Progenitor cell of endocrine pancreas (in vitro differentiated cells): ENCODE data around the gene HBEGF. TPM values are rescaled to one million over a fixed set of nuclear protein-coding genes. Genes with fewer than 3 reads are reported as not detected.
A peak's percentile ranks its signal among the peaks of the same experiment; 100 is the strongest.

ENCODE experiments used
- DNase-seq: peaks from one replicate; pipeline ENCODE4 v3.0.0; 2021; ENCODE audit warnings: low spot score; ENCODE audit not compliant: unreplicated experiment
- H3K27ac Mint-ChIP-seq: 2 replicates; pipeline ENCODE4 v1.8.0; 2021; ENCODE audit warnings: mild to moderate bottlenecking, moderate library complexity, mixed read lengths
- H3K27me3 Mint-ChIP-seq: 2 replicates; pipeline ENCODE4 v1.8.0; 2021; ENCODE audit warnings: mixed read lengths
- H3K36me3 Mint-ChIP-seq: 2 replicates; pipeline ENCODE4 v1.8.0; 2022; ENCODE audit warnings: mixed read lengths; ENCODE audit not compliant: insufficient read depth
- H3K4me1 Mint-ChIP-seq: 2 replicates; pipeline ENCODE4 v1.8.0; 2021; ENCODE audit warnings: low read depth, mixed read lengths
- H3K4me3 Mint-ChIP-seq: 2 replicates; pipeline ENCODE4 v1.8.0; 2021; ENCODE audit warnings: low read depth, mild to moderate bottlenecking, moderate library complexity, mixed read lengths
- H3K9me3 Mint-ChIP-seq: 2 replicates; pipeline ENCODE4 v1.8.0; 2021; ENCODE audit warnings: low read depth, mixed read lengths
- CTCF ChIP-seq: fragments of 200-600 bp; sonication (generic); IDR thresholded peaks from one replicate; pipeline ENCODE4 v1.5.0; 2021; ENCODE audit warnings: antibody characterized with exemption, mild to moderate bottlenecking; ENCODE audit not compliant: unreplicated experiment
- total RNA-seq: library from RNA; stranded (reverse); gene quantifications from 2 replicates; pipeline ENCODE4 v1.2.1, GENCODE V29; 2021

Gene HBEGF
- total RNA-seq, 1 donor from 2014 or later, result 1.3 TPM

- H3K4me1 Mint-ChIP-seq, result peaks cover 4% of the 10 kb centered on the region
- no peak for TF ChIP-seq CTCF
- DNase-seq, result no peak
- no peaks in the 10 kb centered on the region for H3K27me3 Mint-ChIP-seq
- peak overlapping the region; percentile 11 for H3K4me3 Mint-ChIP-seq
- H3K27ac Mint-ChIP-seq, result no peak overlapping the region
- no peaks in the 10 kb centered on the region for H3K36me3 Mint-ChIP-seq
- H3K9me3 Mint-ChIP-seq, result no peaks in the 10 kb centered on the region
Observed at GRCh38 chr5:140364472-140364765, 18.0 kb upstream of the HBEGF start.

DNA sequence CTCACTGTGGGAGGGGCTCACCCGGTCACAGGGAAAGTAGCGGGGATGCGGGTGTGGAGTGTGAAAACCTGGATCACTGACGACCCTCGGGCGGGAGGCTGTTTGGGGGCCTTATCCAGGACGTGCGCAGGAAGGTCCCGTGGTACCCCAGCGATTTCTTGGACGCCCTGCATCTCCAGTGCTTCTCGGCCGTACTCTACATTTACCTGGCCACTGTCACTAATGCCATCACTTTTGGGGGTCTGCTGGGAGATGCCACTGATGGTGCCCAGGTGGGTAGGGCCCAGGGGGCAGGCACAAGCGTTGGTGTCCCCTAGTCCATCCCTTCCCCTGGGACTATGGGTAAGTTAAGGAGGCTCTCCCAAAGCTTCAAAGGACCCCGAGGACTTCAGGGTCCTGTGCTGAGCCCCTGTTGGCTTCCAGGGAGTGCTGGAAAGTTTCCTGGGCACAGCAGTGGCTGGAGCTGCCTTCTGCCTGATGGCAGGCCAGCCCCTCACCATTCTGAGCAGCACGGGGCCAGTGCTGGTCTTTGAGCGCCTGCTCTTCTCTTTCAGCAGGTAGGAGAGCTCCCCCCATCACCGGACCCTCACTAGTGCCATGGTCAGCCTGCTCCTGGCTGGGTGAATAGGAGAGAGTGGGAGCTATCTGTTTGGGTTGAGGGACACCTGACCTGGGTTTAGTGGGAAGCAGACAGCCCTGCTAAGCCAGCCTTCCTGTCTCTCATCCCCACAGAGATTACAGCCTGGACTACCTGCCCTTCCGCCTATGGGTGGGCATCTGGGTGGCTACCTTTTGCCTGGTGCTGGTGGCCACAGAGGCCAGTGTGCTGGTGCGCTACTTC, 17.4 kb upstream of the HBEGF start:
- TF ChIP-seq CTCF, result no peak
- peak overlapping the region; percentile 73 for H3K4me3 Mint-ChIP-seq
- peak overlapping the region; percentile 86 for H3K27ac Mint-ChIP-seq
- H3K27me3 Mint-ChIP-seq, result no peaks in the 10 kb centered on the region
- H3K9me3 Mint-ChIP-seq, result no peaks in the 10 kb centered on the region
- no peak for DNase-seq
- no peaks in the 10 kb centered on the region for H3K36me3 Mint-ChIP-seq
- peaks cover 2% of the 10 kb centered on the region for H3K4me1 Mint-ChIP-seq

DNA sequence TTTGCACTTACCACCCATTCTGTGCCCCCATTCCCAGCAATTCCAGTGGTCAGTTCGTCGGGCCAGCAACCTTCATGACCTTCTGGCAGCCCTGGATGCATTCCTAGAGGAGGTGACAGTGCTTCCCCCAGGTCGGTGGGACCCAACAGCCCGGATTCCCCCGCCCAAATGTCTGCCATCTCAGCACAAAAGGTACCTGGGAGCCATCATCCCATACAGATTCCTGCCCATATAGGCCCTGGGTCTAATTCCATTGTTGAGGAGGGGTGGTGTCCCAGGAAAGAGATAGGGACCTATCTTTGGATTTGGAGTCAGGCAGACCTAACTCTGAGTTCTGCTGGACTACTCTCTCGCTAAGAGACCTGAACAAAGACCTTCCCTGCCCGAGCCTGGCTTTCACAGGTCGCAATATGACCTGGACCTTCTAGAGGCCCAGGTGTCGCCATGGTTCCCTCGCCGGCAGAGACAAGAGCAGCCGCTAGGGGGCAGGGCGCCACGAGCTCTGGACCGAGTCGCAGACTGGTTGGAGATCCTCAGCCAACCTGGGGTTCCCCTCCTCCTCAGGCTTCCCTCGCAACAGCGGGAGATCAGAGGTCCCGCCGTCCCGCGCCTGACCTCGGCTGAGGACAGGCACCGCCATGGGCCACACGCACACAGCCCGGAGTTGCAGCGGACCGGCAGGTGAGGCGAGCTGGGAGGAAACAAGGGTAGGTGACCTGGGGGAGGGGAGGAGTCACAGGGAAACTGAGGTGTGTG, 16.6 kb upstream of the HBEGF start:
- H3K9me3 Mint-ChIP-seq, result no peaks in the 10 kb centered on the region
- DNase-seq, result peak; percentile 90
- no peaks in the 10 kb centered on the region for H3K36me3 Mint-ChIP-seq
- TF ChIP-seq CTCF, result peak; percentile 97
- peak overlapping the region; percentile 73 for H3K4me3 Mint-ChIP-seq
- H3K27ac Mint-ChIP-seq, result peak overlapping the region; percentile 86
- H3K27me3 Mint-ChIP-seq, result peaks cover 4% of the 10 kb centered on the region
- H3K4me1 Mint-ChIP-seq, result peaks cover 5% of the 10 kb centered on the region

- no peak overlapping the region for H3K4me3 Mint-ChIP-seq
- H3K27ac Mint-ChIP-seq, result no peak overlapping the region
- H3K9me3 Mint-ChIP-seq, result no peaks in the 10 kb centered on the region
- no peaks in the 10 kb centered on the region for H3K36me3 Mint-ChIP-seq
- no peak for TF ChIP-seq CTCF
- DNase-seq, result no peak
- peaks cover 6% of the 10 kb centered on the region for H3K27me3 Mint-ChIP-seq
- H3K4me1 Mint-ChIP-seq, result peaks cover 7% of the 10 kb centered on the region
Observed at GRCh38 chr5:140362311-140362710, 15.9 kb upstream of the HBEGF start.

GRCh38 chr5:140361901-140362300, 15.5 kb upstream of the HBEGF start:
- H3K4me3 Mint-ChIP-seq, result no peak overlapping the region
- TF ChIP-seq CTCF, result no peak
- no peak for DNase-seq
- no peaks in the 10 kb centered on the region for H3K9me3 Mint-ChIP-seq
- no peaks in the 10 kb centered on the region for H3K36me3 Mint-ChIP-seq
- H3K27ac Mint-ChIP-seq, result peak overlapping the region; percentile 33
- H3K4me1 Mint-ChIP-seq, result peaks cover 7% of the 10 kb centered on the region
- H3K27me3 Mint-ChIP-seq, result peaks cover 6% of the 10 kb centered on the region
